Measurements from ENCODE around the gene HERC2. TPM values are rescaled to one million over a fixed set of nuclear protein-coding genes. Genes with fewer than 3 reads are reported as not detected.

HERC2 gene
- total RNA-seq, 3 donors from 2014 or later (not counting 1 experiment from before 2014, with no cell fraction given) = 54.2 to 64.0 (median 63.9) TPM

DNA sequence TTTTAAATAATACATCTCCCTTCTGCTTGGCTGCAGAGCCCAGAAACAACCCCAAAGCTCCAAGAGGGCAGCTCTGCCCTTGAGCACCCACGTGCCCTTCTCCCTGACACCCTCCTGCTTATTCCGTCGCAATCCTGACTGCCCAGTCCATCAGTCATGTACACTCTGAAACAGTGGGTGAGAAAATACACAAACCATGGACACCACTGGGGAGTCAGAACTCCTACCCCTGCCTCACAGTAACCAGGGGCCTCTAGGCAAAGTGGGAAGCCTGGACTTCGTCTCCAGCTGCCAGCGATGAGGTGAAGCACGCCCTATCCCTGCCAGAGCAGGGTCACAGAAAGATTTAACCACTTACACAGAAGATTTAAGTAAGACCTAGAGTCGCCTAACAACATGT lies 40.1 kb downstream of the HERC2 start:
- intact Hi-C loops (cut with micrococcal nuclease) = no loop called here
- TF ChIP-seq CTCF (IDR thresholded peaks at IDR 0.05) = no peak
- Mint-ChIP-seq H3K27ac (no peak overlapping the region), H3K9me3 (peaks cover 0 to 3% of the 10 kb centered on the region in 2 donors), H3K27me3 (ENCODE audit: low read depth in 2 of 2) (no peaks in the 10 kb centered on the region), H3K4me1 (peaks cover 11 to 26% of the 10 kb centered on the region in 2 donors), H3K36me3 (peaks cover 8% of the 10 kb centered on the region), H3K4me3 (no peak overlapping the region)
- H3K27ac ChIP-seq (ENCODE audit: low read length) = no peak overlapping the region
- no peaks in the 10 kb centered on the region for H3K9me3 ChIP-seq (ENCODE audit: control insufficient read depth, insufficient read depth, low read length)
- no peak overlapping the region for H3K4me3 ChIP-seq (ENCODE audit: low read length)
- ATAC-seq (no peak), DNase-seq (no peak)
- no peaks in the 10 kb centered on the region for H3K27me3 ChIP-seq (ENCODE audit: control insufficient read depth, insufficient read depth, low read length)
- H3K4me1 ChIP-seq (ENCODE audit: control insufficient read depth, insufficient read depth, low read length) = no peaks in the 10 kb centered on the region
- WGBS (ENCODE audit: insufficient coverage) = 97% methylated on average over 7 of the region's 7 CpGs
- H3K36me3 ChIP-seq (ENCODE audit: control insufficient read depth, insufficient read depth, low read length) = no peaks in the 10 kb centered on the region

DNA sequence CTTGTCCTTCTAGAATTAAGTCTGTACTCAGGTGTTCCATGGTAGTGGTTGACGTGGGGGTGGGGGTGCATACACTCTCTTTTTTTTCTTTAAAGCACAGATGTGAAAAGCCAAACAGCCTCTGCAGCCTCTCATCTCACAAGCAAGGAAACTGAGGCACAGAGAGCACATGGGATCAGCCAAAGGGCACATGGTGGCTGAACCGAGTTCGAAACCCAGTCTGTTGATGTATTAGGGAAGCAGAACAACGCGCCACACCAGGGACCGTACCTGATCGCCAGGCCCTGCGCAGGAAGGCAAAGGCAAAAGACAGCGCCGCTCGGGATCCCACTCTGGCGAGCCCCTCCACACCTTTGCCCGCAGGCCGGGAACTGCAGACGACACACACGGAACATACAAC lies 47.3 kb downstream of the HERC2 start:
- H3K27me3 Mint-ChIP-seq (ENCODE audit: low read depth in 2 of 2) = no peaks in the 10 kb centered on the region
- peaks cover 6% of the 10 kb centered on the region for H3K36me3 Mint-ChIP-seq
- H3K4me1 ChIP-seq (ENCODE audit: control insufficient read depth, insufficient read depth, low read length) = no peaks in the 10 kb centered on the region
- intact Hi-C loops (cut with micrococcal nuclease) = no loop called here
- no peak for DNase-seq
- no peak overlapping the region for H3K27ac Mint-ChIP-seq
- no peaks in the 10 kb centered on the region for H3K27me3 ChIP-seq (ENCODE audit: control insufficient read depth, insufficient read depth, low read length)
- no peak overlapping the region for H3K4me3 ChIP-seq (ENCODE audit: low read length)
- no peak for ATAC-seq
- H3K4me1 Mint-ChIP-seq = no peaks in the 10 kb centered on the region
- H3K4me3 Mint-ChIP-seq = no peak overlapping the region
- H3K27ac ChIP-seq (ENCODE audit: low read length) = no peak overlapping the region
- H3K36me3 ChIP-seq (ENCODE audit: control insufficient read depth, insufficient read depth, low read length) = peaks cover 7% of the 10 kb centered on the region
- H3K9me3 Mint-ChIP-seq = no peaks in the 10 kb centered on the region
- 98% methylated on average over 15 of the region's 16 CpGs for WGBS (ENCODE audit: insufficient coverage)
- TF ChIP-seq CTCF (IDR thresholded peaks at IDR 0.05) = no peak
- H3K9me3 ChIP-seq (ENCODE audit: control insufficient read depth, insufficient read depth, low read length) = no peaks in the 10 kb centered on the region

DNA sequence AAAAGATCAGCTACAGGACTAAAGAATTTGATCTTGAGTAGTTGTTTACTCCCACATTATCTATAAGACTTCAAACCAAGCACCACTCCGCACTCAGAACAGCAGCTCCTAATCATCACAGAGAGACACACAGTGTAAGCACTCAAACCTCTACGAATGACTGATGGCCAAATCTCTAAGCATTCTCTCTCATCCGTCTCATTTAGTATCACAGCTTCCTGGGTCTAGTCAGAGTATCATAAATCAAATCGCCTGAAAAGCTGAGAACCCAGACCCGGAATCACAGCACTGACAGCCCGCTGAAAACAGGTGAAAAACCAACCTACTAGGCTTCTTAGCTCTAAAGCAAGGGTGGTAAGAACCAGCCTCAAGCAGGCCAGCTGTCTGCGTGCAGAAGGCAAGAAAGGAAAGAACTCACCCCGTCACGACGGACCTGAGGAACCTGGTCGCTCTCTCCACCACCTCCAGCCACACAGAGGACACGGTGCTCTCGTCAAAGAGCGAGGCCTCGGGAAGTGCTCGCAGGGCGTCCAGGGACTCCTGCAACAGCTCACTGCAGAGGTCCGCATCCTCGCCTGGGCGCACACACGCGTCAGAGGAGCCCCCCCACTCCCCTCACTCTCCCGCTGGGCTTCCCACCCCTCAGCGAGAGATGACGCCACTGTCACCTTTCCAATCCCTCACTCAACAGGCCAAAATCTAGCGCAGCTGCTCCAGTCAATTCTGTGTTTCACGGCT lies 47.9 kb downstream of the HERC2 start:
- peaks cover 11% of the 10 kb centered on the region for H3K36me3 Mint-ChIP-seq
- ATAC-seq = no peak
- WGBS (ENCODE audit: insufficient coverage) = 97% methylated on average over 27 of the region's 27 CpGs

More for the DNA sequence above, 47.9 kb downstream of the HERC2 start:
- H3K4me3 Mint-ChIP-seq = no peak overlapping the region
- intact Hi-C loops (cut with micrococcal nuclease) = no loop called here
- no peaks in the 10 kb centered on the region for H3K27me3 Mint-ChIP-seq (ENCODE audit: low read depth in 2 of 2)
- peaks cover 12% of the 10 kb centered on the region for H3K36me3 ChIP-seq (ENCODE audit: control insufficient read depth, insufficient read depth, low read length)
- H3K4me1 ChIP-seq (ENCODE audit: control insufficient read depth, insufficient read depth, low read length) = no peaks in the 10 kb centered on the region
- DNase-seq = no peak
- no peak for TF ChIP-seq CTCF (IDR thresholded peaks at IDR 0.05)
- no peaks in the 10 kb centered on the region for H3K9me3 Mint-ChIP-seq
- H3K27me3 ChIP-seq (ENCODE audit: control insufficient read depth, insufficient read depth, low read length) = no peaks in the 10 kb centered on the region
- H3K27ac Mint-ChIP-seq = no peak overlapping the region
- H3K9me3 ChIP-seq (ENCODE audit: control insufficient read depth, insufficient read depth, low read length) = no peaks in the 10 kb centered on the region
- H3K4me3 ChIP-seq (ENCODE audit: low read length) = no peak overlapping the region
- no peaks in the 10 kb centered on the region for H3K4me1 Mint-ChIP-seq
- H3K27ac ChIP-seq (ENCODE audit: low read length) = no peak overlapping the region
